Liver (tissue), 9 donors: ENCODE measurements around the gene LRRC47. TPM values are rescaled to one million over a fixed set of nuclear protein-coding genes. Genes with fewer than 3 reads are reported as not detected.

Experiments
- DNase-seq: peaks from one replicate; pipeline ENCODE4 v3.0.0-alpha.2; 2017; ENCODE audit warnings: low spot score
- H3K27ac ChIP-seq, 2 donors: one replicate each; pipeline ENCODE4 v1.7.0; 2013; ENCODE audit warnings: inconsistent platforms in 2 of 2, low read length in 2 of 2, control low read depth in 1 of 2, low read depth in 1 of 2, mild to moderate bottlenecking in 1 of 2
- H3K27me3 ChIP-seq, 4 donors: one replicate each; pipeline versions ENCODE4 v1.6.1 to v1.7.0; 2013; ENCODE audit warnings: low read length in 3 of 4, inconsistent platforms in 1 of 4, mild to moderate bottlenecking in 1 of 4, moderate library complexity in 1 of 4; ENCODE audit not compliant: control insufficient read depth in 4 of 4, insufficient read depth in 4 of 4
- H3K36me3 ChIP-seq, 4 donors: one replicate each; pipeline versions ENCODE4 v1.6.1 to v1.7.0; 2013; ENCODE audit warnings: low read length in 3 of 4, mild to moderate bottlenecking in 3 of 4, low read depth in 1 of 4, moderate library complexity in 1 of 4; ENCODE audit not compliant: control insufficient read depth in 4 of 4, insufficient read depth in 3 of 4
- H3K4me1 ChIP-seq, 4 donors: one replicate each; pipeline versions ENCODE4 v1.6.1 to v1.7.0; 2013; ENCODE audit warnings: low read length in 3 of 4, mild to moderate bottlenecking in 3 of 4, moderate library complexity in 1 of 4; ENCODE audit not compliant: control insufficient read depth in 4 of 4, insufficient read depth in 4 of 4
- H3K4me3 ChIP-seq, 3 donors: one replicate each; pipeline versions ENCODE4 v1.6.1 to v1.7.0; 2013; ENCODE audit warnings: low read length in 3 of 3, control low read depth in 1 of 3, low read depth in 1 of 3, mild to moderate bottlenecking in 1 of 3
- H3K9ac ChIP-seq, 2 donors: one replicate each; pipeline ENCODE4 v1.7.0; 2013; ENCODE audit warnings: low read length in 2 of 2, mild to moderate bottlenecking in 2 of 2, moderate library complexity in 2 of 2, control low read depth in 1 of 2, low read depth in 1 of 2
- H3K9me3 ChIP-seq, 4 donors: one replicate each; pipeline versions ENCODE4 v1.6.1 to v1.7.0; 2013; ENCODE audit warnings: low read length in 3 of 4; ENCODE audit not compliant: control insufficient read depth in 4 of 4
- ATF3 ChIP-seq: IDR thresholded peaks from 2 replicates; pipeline ENCODE4 v1.6.1; 2016; ENCODE audit warnings: antibody characterized with exemption
- EGR1 ChIP-seq, 2 donors: IDR thresholded peaks; 2 replicates each; pipeline ENCODE4 v1.6.1; 2016 to 2018; ENCODE audit warnings: antibody characterized with exemption in 2 of 2, low read depth in 2 of 2
- FOXA1 ChIP-seq: IDR thresholded peaks from 2 replicates; pipeline ENCODE4 v1.6.1; 2016; ENCODE audit warnings: antibody characterized with exemption
- FOXA2 ChIP-seq: IDR thresholded peaks from 2 replicates; pipeline ENCODE4 v1.6.1; 2016; ENCODE audit warnings: antibody characterized with exemption
- GABPA ChIP-seq, 2 donors: IDR thresholded peaks in 1 of 2; conservative IDR thresholded peaks in 1 of 2; 2 replicates each; pipeline ENCODE4 v1.6.1; 2016; ENCODE audit warnings: antibody characterized with exemption in 2 of 2, mild to moderate bottlenecking in 1 of 2, moderate library complexity in 1 of 2
- HNF4A ChIP-seq, 2 donors: conservative IDR thresholded peaks; 2 replicates each; pipeline ENCODE4 v1.6.1; 2016; ENCODE audit warnings: antibody characterized with exemption in 2 of 2, mild to moderate bottlenecking in 2 of 2
- HNF4G ChIP-seq: IDR thresholded peaks from 2 replicates; pipeline ENCODE4 v1.6.1; 2016; ENCODE audit warnings: antibody characterized with exemption
- JUND ChIP-seq, 2 donors: IDR thresholded peaks; 2 replicates each; pipeline ENCODE4 v1.6.1; 2016; ENCODE audit warnings: antibody characterized with exemption in 2 of 2
- MAX ChIP-seq: IDR thresholded peaks from 2 replicates; pipeline ENCODE4 v1.6.1; 2016; ENCODE audit warnings: antibody characterized with exemption
- NR2F2 ChIP-seq: IDR thresholded peaks from 2 replicates; pipeline ENCODE4 v1.6.1; 2016; ENCODE audit warnings: antibody characterized with exemption
- RAD21 ChIP-seq, 2 donors: IDR thresholded peaks; 2 replicates each; pipeline ENCODE4 v1.6.1; 2016; ENCODE audit warnings: antibody characterized with exemption in 2 of 2, mild to moderate bottlenecking in 2 of 2
- REST ChIP-seq: IDR thresholded peaks from 2 replicates; pipeline ENCODE4 v1.6.1; 2016; ENCODE audit warnings: antibody characterized with exemption, mild to moderate bottlenecking
- RXRA ChIP-seq, 2 donors: IDR thresholded peaks; 2 replicates each; pipeline ENCODE4 v1.6.1; 2017 to 2018; ENCODE audit warnings: antibody characterized with exemption in 2 of 2, mild to moderate bottlenecking in 1 of 2
- SP1 ChIP-seq: IDR thresholded peaks from 2 replicates; pipeline ENCODE4 v1.6.1; 2018; ENCODE audit warnings: antibody characterized with exemption, mild to moderate bottlenecking
- TAF1 ChIP-seq: conservative IDR thresholded peaks from 2 replicates; pipeline ENCODE4 v1.6.1; 2016; ENCODE audit warnings: antibody characterized with exemption, mild to moderate bottlenecking
- YY1 ChIP-seq: IDR thresholded peaks from 2 replicates; pipeline ENCODE4 v1.6.1; 2016; ENCODE audit warnings: antibody characterized with exemption, mild to moderate bottlenecking
- ZBTB33 ChIP-seq: IDR thresholded peaks from 2 replicates; pipeline ENCODE4 v1.6.1; 2016; ENCODE audit warnings: antibody characterized with exemption
- WGBS: extraction: QIAGEN DNeasy Blood & Tissue Kit; methylation state at CpG from one replicate; pipeline ENCODE4 v1.1.7; 2013; 5-methylcytosine and 5-hydroxymethylcytosine counted together
- polyA plus RNA-seq, 2 donors: library from polyadenylated mRNA; stranded (reverse) in 1 of 2; unstranded in 1 of 2; fragments of 200-250 nt in 1 of 2; fragments of >200 nt in 1 of 2; fragmentation: Nextera tagmentation in 1 of 2; extraction: Ambion mirVana in 1 of 2; gene quantifications; one replicate each; pipeline versions ENCODE4 v1.2.1 to v1.2.3, GENCODE V29; 2013 to 2015
- total RNA-seq, 2 donors: library from RNA; depleted of rRNA; stranded (reverse); fragments of >200 nt; gene quantifications; one replicate each; pipeline ENCODE4 v1.2.3, GENCODE V29; 2014
- TF ChIP-seq, protein P1 (sequence below): fragments of 150-350 bp; IDR thresholded peaks from 2 replicates; pipeline ENCODE4 v1.5.1; 2017; ENCODE audit warnings: improper control_type of control experiment, low read depth, low read length; ENCODE audit not compliant: missing input control
- donor health status: healthy.
- donor health status: healthy.
- donor health status: healthy.
- donor health status: healthy.
- donor health status: healthy.

The LRRC47 gene
- total and polyA plus RNA-seq, 4 donors = 8.7 to 23.8 (median 15.4) TPM

GRCh38 chr1:3761296-3762010 is 34.8 kb downstream of the LRRC47 start:
- no peak overlapping the region for H3K9ac ChIP-seq
- no peaks in the 10 kb centered on the region for H3K9me3 ChIP-seq
- WGBS = 86% methylated on average over 17 of the region's 17 CpGs
- DNase-seq = no peak
- TF ChIP-seq MAX = no peak
- no peaks in the 10 kb centered on the region for H3K36me3 ChIP-seq
- no peaks in the 10 kb centered on the region for H3K27me3 ChIP-seq
- no peaks in the 10 kb centered on the region for H3K4me1 ChIP-seq
- H3K4me3 ChIP-seq = no peak overlapping the region
- H3K27ac ChIP-seq = no peak overlapping the region

DNA sequence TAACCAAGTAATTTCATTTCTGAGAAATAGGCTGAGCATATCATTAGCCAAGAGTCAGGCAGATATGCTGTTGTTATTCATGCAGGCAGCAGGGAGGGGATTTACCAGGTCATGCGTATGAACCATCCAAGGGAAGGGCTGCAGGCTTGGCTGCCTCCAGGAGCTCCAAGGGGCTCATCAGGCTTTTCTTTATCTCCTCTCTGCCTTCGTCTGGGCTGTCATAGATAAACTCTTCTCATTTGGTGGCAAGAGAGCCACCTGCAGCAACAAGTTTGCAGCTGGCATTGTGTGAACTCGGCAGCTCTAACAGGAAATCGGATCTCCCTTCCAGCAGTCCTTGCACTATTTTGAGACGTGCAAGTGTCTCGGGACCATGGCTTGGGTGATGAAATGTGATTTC is 36.5 kb downstream of the LRRC47 start:
- no peak for TF ChIP-seq FOXA1
- TF ChIP-seq RXRA (IDR thresholded peaks at IDR 0.05) = no peak
- no peak for TF ChIP-seq SP1
- TF ChIP-seq ATF3 = no peak
- TF ChIP-seq GABPA (IDR thresholded peaks at IDR 0.05 in 1 of 2, conservative IDR thresholded peaks at IDR 0.05 in 1 of 2) = no peak
- TF ChIP-seq, protein P1, sequence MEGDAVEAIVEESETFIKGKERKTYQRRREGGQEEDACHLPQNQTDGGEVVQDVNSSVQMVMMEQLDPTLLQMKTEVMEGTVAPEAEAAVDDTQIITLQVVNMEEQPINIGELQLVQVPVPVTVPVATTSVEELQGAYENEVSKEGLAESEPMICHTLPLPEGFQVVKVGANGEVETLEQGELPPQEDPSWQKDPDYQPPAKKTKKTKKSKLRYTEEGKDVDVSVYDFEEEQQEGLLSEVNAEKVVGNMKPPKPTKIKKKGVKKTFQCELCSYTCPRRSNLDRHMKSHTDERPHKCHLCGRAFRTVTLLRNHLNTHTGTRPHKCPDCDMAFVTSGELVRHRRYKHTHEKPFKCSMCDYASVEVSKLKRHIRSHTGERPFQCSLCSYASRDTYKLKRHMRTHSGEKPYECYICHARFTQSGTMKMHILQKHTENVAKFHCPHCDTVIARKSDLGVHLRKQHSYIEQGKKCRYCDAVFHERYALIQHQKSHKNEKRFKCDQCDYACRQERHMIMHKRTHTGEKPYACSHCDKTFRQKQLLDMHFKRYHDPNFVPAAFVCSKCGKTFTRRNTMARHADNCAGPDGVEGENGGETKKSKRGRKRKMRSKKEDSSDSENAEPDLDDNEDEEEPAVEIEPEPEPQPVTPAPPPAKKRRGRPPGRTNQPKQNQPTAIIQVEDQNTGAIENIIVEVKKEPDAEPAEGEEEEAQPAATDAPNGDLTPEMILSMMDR = no peak
- TF ChIP-seq HNF4G = no peak
- no peak for TF ChIP-seq YY1
- no peak for TF ChIP-seq RAD21 (IDR thresholded peaks at IDR 0.05)
- TF ChIP-seq FOXA2 = no peak
- no peak for TF ChIP-seq NR2F2
- TF ChIP-seq REST = no peak
- TF ChIP-seq JUND (IDR thresholded peaks at IDR 0.05) = no peak
- TF ChIP-seq EGR1 (IDR thresholded peaks at IDR 0.05; ENCODE audit: low read depth in 2 of 2) = no peak
- TF ChIP-seq HNF4A (conservative IDR thresholded peaks at IDR 0.05) = no peak
- no peak for TF ChIP-seq ZBTB33
- TF ChIP-seq TAF1 = no peak
- no peak for TF ChIP-seq MAX
- Histone ChIP-seq H3K9ac (no peak overlapping the region), H3K9me3 (no peaks in the 10 kb centered on the region), H3K36me3 (no peaks in the 10 kb centered on the region), H3K4me1 (no peaks in the 10 kb centered on the region), H3K27me3 (peaks cover 0 to 2% (median 0%) of the 10 kb centered on the region in 4 donors), H3K4me3 (no peak overlapping the region), H3K27ac (no peak overlapping the region)
- 67% methylated on average over 6 of the region's 6 CpGs for WGBS
- no peak for DNase-seq
